Skin epidermis (tissue), 12 donors: ENCODE results near the gene ADAMTS2.

Source experiments
- H3K27ac ChIP-seq, 21 experiments: fragments of 200-600 bp; sonication (generic) in 11 of 21; one replicate each; pipeline ENCODE4 v1.5.0; 2020; ENCODE audit warnings: mild to moderate bottlenecking in 3 of 21, inconsistent platforms in 2 of 21, moderate library complexity in 2 of 21
- H3K4me3 ChIP-seq, 7 experiments: fragments of 200-600 bp; sonication (generic) in 2 of 7; one replicate each; pipeline ENCODE4 v1.5.0; 2020; ENCODE audit warnings: inconsistent platforms in 2 of 7, mild to moderate bottlenecking in 2 of 7, moderate library complexity in 1 of 7

Gene ADAMTS2

GRCh38 chr5:179163236-179164155, 181.8 kb downstream of the ADAMTS2 start:
- H3K4me3 ChIP-seq = no peak overlapping the region
- H3K27ac ChIP-seq = no peak overlapping the region

GRCh38 chr5:179162351-179163235, 182.7 kb downstream of the ADAMTS2 start:
- Histone ChIP-seq H3K27ac (no peak overlapping the region), H3K4me3 (no peak overlapping the region)

GRCh38 chr5:179161901-179162300, 183.4 kb downstream of the ADAMTS2 start:
- H3K4me3 ChIP-seq = no peak overlapping the region
- H3K27ac ChIP-seq = no peak overlapping the region

- H3K27ac ChIP-seq = no peak overlapping the region
Observed at GRCh38 chr5:179160584-179160983, 184.7 kb downstream of the ADAMTS2 start.

GRCh38 chr5:179158556-179158955, 186.7 kb downstream of the ADAMTS2 start:
- H3K27ac ChIP-seq = no peak overlapping the region
- H3K4me3 ChIP-seq = no peak overlapping the region

More at GRCh38 chr5:179160584-179160983, 184.7 kb downstream of the ADAMTS2 start:
- no peak overlapping the region for H3K4me3 ChIP-seq

GRCh38 chr5:179154991-179155955, 190.0 kb downstream of the ADAMTS2 start:
- H3K4me3 ChIP-seq = no peak overlapping the region
- no peak overlapping the region for H3K27ac ChIP-seq

- H3K4me3 ChIP-seq = no peak overlapping the region
- no peak overlapping the region for H3K27ac ChIP-seq
Observed at GRCh38 chr5:179154346-179154990, 190.8 kb downstream of the ADAMTS2 start.

GRCh38 chr5:179153921-179154345, 191.3 kb downstream of the ADAMTS2 start:
- Histone ChIP-seq H3K27ac (no peak overlapping the region), H3K4me3 (no peak overlapping the region)

GRCh38 chr5:179153341-179153901, 191.8 kb downstream of the ADAMTS2 start:
- no peak overlapping the region for H3K27ac ChIP-seq
- H3K4me3 ChIP-seq = no peak overlapping the region

- Histone ChIP-seq H3K27ac (no peak overlapping the region), H3K4me3 (no peak overlapping the region)
Observed at GRCh38 chr5:179152941-179153340, 192.3 kb downstream of the ADAMTS2 start.

- H3K4me3 ChIP-seq = no peak overlapping the region
- no peak overlapping the region for H3K27ac ChIP-seq
Observed at GRCh38 chr5:179152144-179152895, 192.9 kb downstream of the ADAMTS2 start.

- no peak overlapping the region for H3K4me3 ChIP-seq
- H3K27ac ChIP-seq = no peak overlapping the region
Observed at GRCh38 chr5:179151286-179152118, 193.8 kb downstream of the ADAMTS2 start.

GRCh38 chr5:179150011-179150410, 195.2 kb downstream of the ADAMTS2 start:
- no peak overlapping the region for H3K4me3 ChIP-seq
- H3K27ac ChIP-seq = no peak overlapping the region

- H3K27ac ChIP-seq = no peak overlapping the region
- no peak overlapping the region for H3K4me3 ChIP-seq
Observed at GRCh38 chr5:179149278-179149677, 196.0 kb downstream of the ADAMTS2 start.

GRCh38 chr5:179148703-179149170, 196.5 kb downstream of the ADAMTS2 start:
- H3K27ac ChIP-seq = no peak overlapping the region
- no peak overlapping the region for H3K4me3 ChIP-seq

GRCh38 chr5:179147991-179148702, 197.1 kb downstream of the ADAMTS2 start:
- Histone ChIP-seq H3K4me3 (no peak overlapping the region), H3K27ac (no peak overlapping the region)
